DMS53 treated with DMSO at 0.1 percent for 48 hours (cell line): ENCODE results near the gene HPS4.
"Not testable (repeated sequence)": the region's sequence is repeated elsewhere in the genome, so short reads cannot be mapped to it uniquely, and the experiment has no call there.

Experiments
- DNase-seq: peaks from one replicate; lab custom pipeline; 2025; ENCODE audit not compliant: unreplicated experiment; lab: John Stamatoyannopoulos, UW

HPS4 gene

DNA sequence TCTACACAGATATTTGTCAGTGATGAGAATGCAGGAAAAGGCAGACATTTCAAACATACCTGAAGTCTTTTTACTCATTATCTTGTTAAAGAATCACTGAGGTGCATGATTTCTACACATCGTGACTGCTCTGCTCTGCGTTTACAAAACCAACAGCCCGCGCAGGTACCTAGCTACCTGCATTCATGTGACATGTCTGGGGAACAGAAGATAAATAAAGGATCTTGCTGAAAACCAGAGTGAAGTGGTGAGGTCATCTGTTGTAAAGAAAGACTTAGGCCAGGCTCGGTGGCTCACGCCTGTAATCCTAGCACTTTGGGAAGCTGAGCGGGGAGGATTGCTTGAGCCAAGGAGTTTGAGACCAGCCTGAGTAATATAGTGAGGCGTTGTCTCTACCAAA, 38.8 kb downstream of the HPS4 start:
- no peak for DNase-seq

- no peak for DNase-seq
These were observed 39.5 kb downstream of the HPS4 start for GRCh38 chr22:26443901-26444690.

GRCh38 chr22:26442086-26442756, 41.4 kb downstream of the HPS4 start:
- DNase-seq: no peak

- no peak for DNase-seq
These were observed 44.0 kb downstream of the HPS4 start for GRCh38 chr22:26439559-26439958.

- DNase-seq: not testable (repeated sequence)
These were observed 44.8 kb downstream of the HPS4 start for GRCh38 chr22:26438776-26439175.

DNA sequence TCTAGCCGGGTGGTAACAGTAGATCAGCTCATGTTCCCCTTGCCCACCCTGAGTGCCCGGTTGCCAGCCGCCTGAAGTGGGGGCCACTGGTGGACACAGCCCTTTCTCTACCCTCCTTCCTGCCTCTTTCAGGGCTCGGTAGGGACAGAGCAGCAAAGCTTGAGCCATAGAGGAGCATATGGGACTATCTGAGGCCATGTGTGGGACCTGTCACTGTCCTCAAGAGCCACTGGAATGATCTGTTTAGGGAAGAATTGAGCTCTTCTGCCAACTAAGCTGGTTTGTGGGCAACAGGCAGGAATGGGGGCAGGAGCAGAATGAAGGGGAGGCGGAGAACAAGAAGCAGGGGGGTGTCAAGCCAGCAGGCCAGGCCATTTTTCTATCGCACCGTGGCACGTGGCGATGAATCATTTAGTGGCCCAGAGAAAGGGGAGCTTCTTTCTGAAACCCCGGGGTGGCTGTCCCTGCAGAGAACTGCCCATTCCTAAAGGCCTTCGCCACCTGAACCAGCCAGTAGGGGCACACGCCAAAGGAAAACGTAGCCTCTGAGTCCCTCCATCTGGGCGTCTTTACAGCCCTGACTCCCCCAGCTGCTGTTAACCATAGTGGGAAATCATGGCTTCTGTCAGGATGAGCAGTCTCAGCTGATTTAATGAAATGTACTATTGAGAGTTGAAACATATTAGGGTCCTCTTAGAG, 45.7 kb downstream of the HPS4 start:
- no peak for DNase-seq

DNA sequence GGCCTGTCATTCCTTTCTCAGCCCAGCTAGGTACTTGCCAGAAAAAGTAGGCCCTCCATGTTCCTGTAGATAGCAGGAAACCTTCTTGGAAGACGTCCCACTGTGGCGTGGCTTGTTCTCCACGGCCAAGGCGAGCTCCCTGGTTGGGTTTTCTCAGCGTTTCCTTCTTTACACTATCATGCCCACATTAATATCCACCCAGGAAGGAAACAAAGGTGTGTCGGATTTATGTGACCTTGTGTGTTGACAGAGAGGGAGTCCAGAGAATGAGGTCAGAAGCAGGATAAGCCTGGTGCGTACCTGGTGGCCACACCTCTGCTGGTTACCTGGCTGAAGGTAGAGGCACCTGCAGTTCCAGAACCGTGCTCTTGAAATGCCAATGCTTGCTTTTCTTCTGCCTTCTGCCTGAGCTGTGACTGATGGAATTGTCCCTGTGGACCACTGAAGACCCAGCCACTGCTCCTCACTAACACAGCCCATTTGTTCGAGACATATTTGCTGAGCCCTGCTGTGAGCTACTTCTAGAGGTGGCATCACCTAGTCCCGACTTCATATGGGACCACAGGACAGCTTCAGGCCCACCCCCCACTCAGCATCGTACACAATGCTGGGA, 46.6 kb downstream of the HPS4 start:
- DNase-seq: no peak

DNA sequence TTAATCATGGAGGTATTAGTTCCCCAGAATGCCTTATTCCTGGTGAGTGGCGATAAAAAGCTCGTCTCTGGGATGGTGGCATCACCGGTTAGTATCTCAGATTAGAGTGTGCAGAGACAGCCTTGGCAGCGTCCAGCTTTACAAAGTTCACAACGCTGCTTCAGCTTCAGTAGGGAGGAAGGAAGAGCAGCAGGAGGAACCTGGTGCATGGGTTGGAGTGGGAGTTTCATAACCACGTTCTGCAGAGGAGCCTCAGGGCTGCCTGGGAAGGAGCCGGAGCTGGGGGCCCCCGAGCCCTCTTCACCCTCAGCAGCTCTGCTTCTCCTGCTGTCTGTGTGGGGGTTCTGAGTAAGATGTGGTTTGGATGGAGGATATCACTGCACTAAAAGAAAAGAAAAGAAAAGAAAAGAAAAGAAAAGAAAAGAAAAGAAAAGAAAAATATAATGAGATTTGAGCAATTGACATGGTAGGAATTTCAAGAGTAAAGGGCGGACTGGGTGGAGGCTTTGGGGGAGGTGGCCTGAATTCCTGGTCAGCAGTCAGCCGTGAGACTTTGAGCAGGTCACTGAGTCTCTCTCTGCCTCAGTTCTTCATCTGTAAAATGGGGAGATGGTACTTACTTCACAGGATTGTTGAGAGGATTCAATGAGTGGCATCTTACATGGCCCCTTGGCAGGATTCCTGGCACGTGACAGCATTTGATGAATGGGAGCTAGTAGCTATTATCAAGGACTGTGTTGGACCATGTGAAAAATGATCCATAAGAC, 48.1 kb downstream of the HPS4 start:
- no peak for DNase-seq

DNA sequence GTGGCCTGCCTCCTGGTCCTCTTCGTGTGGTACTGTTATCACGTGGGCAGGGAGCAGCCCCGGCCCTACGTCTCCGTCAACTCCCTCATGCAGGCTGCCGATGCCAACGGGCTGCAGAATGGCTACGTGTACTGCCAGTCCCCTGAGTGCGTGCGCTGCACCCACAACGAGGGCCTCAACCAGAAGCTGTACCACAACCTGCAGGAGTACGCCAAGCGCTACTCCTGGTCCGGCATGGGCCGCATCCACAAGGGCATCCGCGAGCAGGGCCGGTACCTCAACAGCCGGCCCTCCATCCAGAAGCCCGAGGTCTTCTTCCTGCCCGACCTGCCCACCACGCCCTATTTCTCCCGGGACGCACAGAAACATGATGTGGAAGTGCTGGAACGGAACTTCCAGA, 49.8 kb downstream of the HPS4 start:
- no peak for DNase-seq

- no peak for DNase-seq
These were observed 50.8 kb downstream of the HPS4 start for GRCh38 chr22:26432619-26433311.

- no peak for DNase-seq
These were observed 52.2 kb downstream of the HPS4 start for GRCh38 chr22:26431261-26431995.

DNA sequence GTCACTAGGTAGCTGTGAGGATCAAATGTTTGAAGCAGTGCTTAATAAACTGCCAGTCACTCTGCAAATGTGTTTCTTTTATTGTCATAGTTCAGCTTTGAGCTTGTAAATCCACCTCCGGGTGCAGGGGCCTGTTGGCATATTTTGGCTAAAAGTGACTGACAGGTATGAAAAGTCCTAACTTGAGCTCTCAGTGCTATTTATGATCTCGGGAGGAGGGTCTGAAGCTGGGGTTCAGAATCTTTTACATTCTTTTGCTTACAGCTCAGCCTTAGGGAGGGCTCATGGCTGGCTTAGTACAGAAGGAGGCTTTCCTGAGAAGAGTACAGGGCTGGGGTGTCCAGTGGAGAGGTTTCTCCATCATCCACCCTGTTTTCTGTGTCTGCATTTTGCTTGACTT, 53.0 kb downstream of the HPS4 start:
- DNase-seq: no peak

GRCh38 chr22:26429458-26430286, 53.9 kb downstream of the HPS4 start:
- DNase-seq: no peak

GRCh38 chr22:26428515-26429457, 54.8 kb downstream of the HPS4 start, which contains the start of gene ASPHD2:
Gene ASPHD2 (plus strand): TSS chr22:26429260. CDS start chr22:26433616, 4,356 bp downstream.
- peak; percentile 4 for DNase-seq

DNA sequence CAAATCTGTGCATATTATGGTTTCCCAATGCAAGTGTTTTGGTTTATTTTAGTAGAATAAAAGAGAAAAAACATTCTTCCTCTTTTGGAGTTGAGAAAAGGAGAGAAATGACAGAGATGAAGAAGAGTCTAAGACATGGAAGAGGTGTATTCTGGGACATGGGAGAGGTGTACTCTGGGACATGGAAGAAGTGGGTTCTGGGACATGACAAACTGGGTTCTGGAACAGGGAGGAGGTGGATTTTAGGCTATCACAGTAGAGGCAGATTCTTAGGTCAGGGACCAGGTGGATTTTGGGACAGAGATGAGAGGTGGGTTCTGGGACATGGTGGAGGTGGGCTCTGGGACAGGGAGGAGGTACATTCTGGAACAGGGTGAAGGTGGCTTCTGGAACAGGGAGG, 56.7 kb downstream of the HPS4 start:
- no peak for DNase-seq

DNA sequence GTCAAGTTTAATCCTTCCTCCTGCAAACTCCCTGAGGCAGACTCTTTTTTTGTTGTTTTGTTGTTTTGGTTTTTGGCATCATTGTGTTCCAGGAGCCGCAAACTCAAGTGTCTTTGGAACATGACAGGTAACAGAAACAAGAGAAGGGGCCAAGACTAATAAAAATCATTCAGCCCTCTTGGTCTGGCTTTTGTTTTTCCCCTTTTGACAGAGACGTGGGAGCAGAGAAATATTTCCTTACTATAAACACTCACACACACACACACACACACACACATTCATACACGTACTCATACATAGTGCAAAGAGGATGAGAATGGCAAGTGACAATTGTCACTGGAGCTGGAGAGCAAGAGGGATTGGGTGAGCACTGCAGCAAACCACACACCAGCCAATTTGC, 65.0 kb downstream of the HPS4 start:
- DNase-seq: no peak

GRCh38 chr22:26417406-26417805, 66.2 kb downstream of the HPS4 start:
- DNase-seq: no peak
